ENCODE results near the gene PDZD2. TPM values are rescaled to one million over a fixed set of nuclear protein-coding genes. Genes with fewer than 3 reads are reported as not detected.

PDZD2 gene
- total RNA-seq, 1 donor from 2014 or later = 58.5 TPM

DNA sequence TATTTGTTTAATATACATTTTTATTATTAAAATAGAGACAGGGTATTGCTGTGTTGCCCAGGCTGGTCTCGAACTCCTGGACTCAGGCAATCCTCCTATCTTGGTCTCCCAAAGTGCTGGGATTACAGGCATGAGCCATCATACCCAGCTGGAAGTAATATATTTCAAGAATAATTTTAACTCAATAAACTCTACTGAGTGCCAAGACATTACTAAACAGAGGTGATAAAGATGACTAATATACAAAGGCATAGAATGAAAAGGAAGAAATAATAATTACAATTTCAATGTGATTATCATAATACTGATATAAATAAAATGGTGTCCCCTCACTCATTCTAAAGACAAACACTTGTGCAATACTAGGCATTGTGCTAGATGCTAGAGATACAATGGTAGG lies 521.3 kb downstream of the PDZD2 start:
- DNase-seq (ENCODE audit: low spot score) = no peak

Small RNA genes within 50 kb of the gene (microRNA-seq; reads per million reads assigned to microRNA genes)
- not detected for gene MIR4279 (ENCODE audit: borderline number of aligned reads)

Other genes with a start within 250 kb of the PDZD2 start
- 39.5 TPM for gene DROSHA, start 107.0 kb upstream of the PDZD2 start, total RNA-seq
- 16.5 TPM for gene C5orf22, start 106.8 kb upstream of the PDZD2 start, total RNA-seq